Spleen (tissue), 11 donors: ENCODE results near the gene MED29. TPM values are rescaled to one million over a fixed set of nuclear protein-coding genes. Genes with fewer than 3 reads are reported as not detected.

Source experiments
- DNase-seq: peaks from one replicate; pipeline ENCODE4 v3.0.0-alpha.2; 2020
- H3K27ac ChIP-seq, 8 donors: fragments of 200-600 bp; sonication (generic) in 7 of 8; 1 replicate in 4 of 8; 2 replicates in 4 of 8; pipeline versions ENCODE4 v1.5.0 to v1.8.0; 2016 to 2021; ENCODE audit warnings: inconsistent platforms in 4 of 8, mild to moderate bottlenecking in 4 of 8, moderate library complexity in 1 of 8
- H3K27me3 ChIP-seq, 7 donors: fragments of 200-600 bp; sonication (generic) in 6 of 7; replicated peaks in 1 of 7; 1 replicate in 4 of 7; 2 replicates in 3 of 7; pipeline versions ENCODE4 v1.5.0 to v1.8.0; 2016 to 2021; ENCODE audit warnings: inconsistent platforms in 3 of 7, mild to moderate bottlenecking in 1 of 7
- H3K36me3 ChIP-seq, 6 donors: fragments of 200-600 bp; sonication (generic) in 5 of 6; 1 replicate in 4 of 6; 2 replicates in 2 of 6; pipeline versions ENCODE4 v1.5.0 to v1.8.0; 2016 to 2021; ENCODE audit warnings: inconsistent platforms in 2 of 6
- H3K4me1 ChIP-seq, 6 donors: fragments of 200-600 bp; sonication (generic) in 5 of 6; 1 replicate in 3 of 6; 2 replicates in 3 of 6; pipeline versions ENCODE4 v1.5.0 to v1.8.0; 2016 to 2021; ENCODE audit warnings: inconsistent platforms in 3 of 6
- H3K4me3 ChIP-seq, 8 donors: fragments of 200-600 bp; sonication (generic) in 7 of 8; 1 replicate in 4 of 8; 2 replicates in 4 of 8; pipeline versions ENCODE4 v1.5.0 to v1.8.0; 2016 to 2021; ENCODE audit warnings: inconsistent platforms in 4 of 8, mild to moderate bottlenecking in 4 of 8, moderate library complexity in 2 of 8
- H3K9me3 ChIP-seq, 8 donors: fragments of 200-600 bp; sonication (generic) in 7 of 8; 1 replicate in 4 of 8; 2 replicates in 4 of 8; pipeline versions ENCODE4 v1.5.0 to v1.8.0; 2016 to 2021; ENCODE audit warnings: inconsistent platforms in 4 of 8
- POLR2A ChIP-seq, 3 donors: fragments of 450-650 bp; IDR thresholded peaks; one replicate each; pipeline ENCODE4 v1.5.1; 2017; ENCODE audit warnings: antibody characterized with exemption in 3 of 3, mild to moderate bottlenecking in 1 of 3
- POLR2AphosphoS5 ChIP-seq, 3 donors: sonication (generic); formaldehyde crosslinking; IDR thresholded peaks; one replicate each; pipeline ENCODE4 v1.5.1; 2017; ENCODE audit warnings: antibody characterized with exemption in 3 of 3
- WGBS, 5 donors: extraction: QIAGEN DNeasy Blood & Tissue Kit in 3 of 5; methylation state at CpG; one replicate each; pipeline versions ENCODE4 v1.1.5 to v1.1.7; 2013 to 2018; 5-methylcytosine and 5-hydroxymethylcytosine counted together
- intact Hi-C: fragments of 100-400 bp; cut with DNase I; formaldehyde crosslinking; loops from one replicate; pipeline ENCODE4 v1.15.0; 2023; ENCODE audit warnings: low total_unique reads
- polyA plus RNA-seq, 3 donors: library from polyadenylated mRNA; stranded (reverse); fragments of 200-250 nt; gene quantifications; one replicate each; pipeline ENCODE4 v1.2.1, GENCODE V29; 2013
- total RNA-seq, 7 donors: library from RNA; depleted of rRNA in 3 of 7; stranded (reverse); fragments of >200 nt in 3 of 7; fragmentation: NEBNext Ultra II Directional in 4 of 7; extraction: Animal tissue kit (Norgen Biotek cat#: 25700) in 4 of 7; gene quantifications; one replicate each; pipeline versions ENCODE4 v1.1.0 to v1.2.1, GENCODE V29; 2016 to 2021
- TF ChIP-seq, protein P1 (sequence below), 11 experiments: fragments of 200-600 bp in 7 of 11; fragments of 450-650 bp in 4 of 11; sonication (generic) in 4 of 11; IDR thresholded peaks in 8 of 11; conservative IDR thresholded peaks in 3 of 11; 1 replicate in 7 of 11; 2 replicates in 4 of 11; pipeline versions ENCODE4 v1.4.0 to v1.8.0; 2016 to 2021; ENCODE audit warnings: antibody characterized with exemption in 11 of 11, inconsistent platforms in 4 of 11, mild to moderate bottlenecking in 1 of 11
- donor health status: healthy with polysubstance abuse.
- donor health status: DM: no; HTN: no; CAD: no; lungs with moderate emphysema.
- donor health status: DM: no; HTN: no; CAD: no.
- donor health status: Bipolar disorder and iron deficiency.
- donor health status: healthy.
- donor health status: DM: no; HTN: no; CAD: no.
- donor health status: DM: yes; HTN: yes; CAD: no.

Gene MED29
- total and polyA plus RNA-seq, 10 donors = 15.5 to 45.7 (median 30.4) TPM

DNA sequence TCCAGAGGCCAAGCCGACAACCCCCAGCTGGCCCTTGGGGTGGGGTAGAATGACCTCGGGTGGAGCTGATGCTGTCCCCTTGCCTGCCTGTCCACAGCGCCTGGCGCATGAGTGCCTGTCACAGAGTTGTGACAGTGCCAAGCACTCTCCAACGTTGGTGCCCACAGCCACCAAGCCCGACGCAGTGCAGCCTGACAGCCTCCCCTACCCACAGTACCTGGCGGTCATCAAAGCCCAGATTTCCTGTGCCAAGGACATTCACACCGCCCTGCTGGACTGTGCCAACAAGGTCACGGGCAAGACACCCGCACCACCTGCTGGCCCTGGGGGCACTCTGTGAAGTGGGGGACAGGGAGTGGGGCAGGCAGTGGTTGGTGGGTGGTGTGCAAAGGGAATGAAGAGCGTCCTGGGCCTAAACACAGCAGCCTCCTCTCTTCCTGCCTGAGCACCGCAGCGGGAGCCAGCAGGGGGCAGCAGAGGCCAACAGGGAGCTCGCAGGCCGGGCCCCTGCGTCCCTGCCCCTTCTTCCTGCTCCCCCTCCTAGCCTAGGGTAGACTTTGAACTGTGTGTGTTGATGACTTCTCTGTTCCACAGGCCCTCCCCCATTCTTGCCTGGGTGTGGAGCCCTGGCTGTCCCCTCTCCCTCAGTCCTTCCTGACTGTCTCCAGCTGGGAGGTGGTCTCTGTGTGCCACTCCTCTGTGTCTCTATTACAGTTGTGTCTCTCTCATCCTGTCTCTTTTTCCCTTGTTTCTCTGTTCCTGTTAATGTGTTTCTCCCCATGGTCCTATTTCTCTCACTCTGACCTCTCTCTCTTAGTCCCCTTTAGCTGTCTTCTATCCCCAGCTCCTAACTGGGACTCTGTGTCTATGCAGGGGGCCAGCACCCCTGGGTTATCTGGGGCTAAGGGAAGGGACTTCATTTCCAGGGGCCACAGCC is 6.5 kb downstream of the MED29 start:
- DNase-seq = peak; percentile 98
- Histone ChIP-seq H3K27ac (peak overlapping the region; percentile 83 to 100 (median 98)), H3K27me3 (no peaks in the 10 kb centered on the region), H3K9me3 (no peaks in the 10 kb centered on the region), H3K36me3 (peaks cover 0 to 56% (median 35%) of the 10 kb centered on the region in 6 donors), H3K4me1 (peaks cover 45 to 85% (median 67%) of the 10 kb centered on the region in 6 donors), H3K4me3 (peak overlapping the region in 4 of 8 donors; percentile 1 to 62 (median 14))
- TF ChIP-seq, protein P1, sequence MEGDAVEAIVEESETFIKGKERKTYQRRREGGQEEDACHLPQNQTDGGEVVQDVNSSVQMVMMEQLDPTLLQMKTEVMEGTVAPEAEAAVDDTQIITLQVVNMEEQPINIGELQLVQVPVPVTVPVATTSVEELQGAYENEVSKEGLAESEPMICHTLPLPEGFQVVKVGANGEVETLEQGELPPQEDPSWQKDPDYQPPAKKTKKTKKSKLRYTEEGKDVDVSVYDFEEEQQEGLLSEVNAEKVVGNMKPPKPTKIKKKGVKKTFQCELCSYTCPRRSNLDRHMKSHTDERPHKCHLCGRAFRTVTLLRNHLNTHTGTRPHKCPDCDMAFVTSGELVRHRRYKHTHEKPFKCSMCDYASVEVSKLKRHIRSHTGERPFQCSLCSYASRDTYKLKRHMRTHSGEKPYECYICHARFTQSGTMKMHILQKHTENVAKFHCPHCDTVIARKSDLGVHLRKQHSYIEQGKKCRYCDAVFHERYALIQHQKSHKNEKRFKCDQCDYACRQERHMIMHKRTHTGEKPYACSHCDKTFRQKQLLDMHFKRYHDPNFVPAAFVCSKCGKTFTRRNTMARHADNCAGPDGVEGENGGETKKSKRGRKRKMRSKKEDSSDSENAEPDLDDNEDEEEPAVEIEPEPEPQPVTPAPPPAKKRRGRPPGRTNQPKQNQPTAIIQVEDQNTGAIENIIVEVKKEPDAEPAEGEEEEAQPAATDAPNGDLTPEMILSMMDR (IDR thresholded peaks at IDR 0.05 in 8 of 11, conservative IDR thresholded peaks at IDR 0.05 in 3 of 11) = peak; percentile 98 to 99 (median 99)
- TF ChIP-seq POLR2AphosphoS5 (IDR thresholded peaks at IDR 0.05) (peak; percentile 86 to 94 (median 89)), POLR2A (IDR thresholded peaks at IDR 0.05) (peak in 1 of 3 donors; percentile 15)
- intact Hi-C loops = no loop called here
- 19 to 39% (median 27%) methylated on average over 13 to 17 of the region's 17 CpGs for WGBS, 5 donors

DNA sequence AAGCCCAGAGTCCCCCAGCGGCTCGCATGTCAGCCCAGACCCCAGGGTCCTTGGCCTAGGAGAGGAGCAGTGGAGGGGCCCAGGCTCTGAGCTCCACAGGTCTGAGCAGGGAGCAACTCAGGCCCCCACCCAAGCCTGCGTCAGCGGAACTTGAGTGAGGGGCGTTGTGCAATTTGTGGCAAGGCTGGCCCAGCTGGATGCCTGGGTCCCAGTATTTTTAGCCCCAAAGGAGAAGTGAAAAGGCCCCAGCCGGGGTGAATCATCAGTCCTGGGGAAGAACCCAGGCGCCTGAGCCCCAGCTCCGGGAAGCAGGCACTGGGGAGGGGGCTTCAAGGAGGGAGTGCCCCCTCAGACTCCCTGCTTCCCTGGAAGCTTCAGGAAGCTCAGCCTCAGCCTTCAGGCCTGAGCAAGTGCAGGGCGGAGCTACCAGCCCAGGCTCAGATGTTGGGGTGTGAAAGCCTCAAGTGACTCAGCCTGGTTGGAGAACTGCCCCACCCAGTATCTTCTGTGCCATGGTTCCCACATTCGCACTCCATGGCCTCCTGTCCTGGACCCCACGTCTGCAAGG is 7.2 kb downstream of the MED29 start:
- Histone ChIP-seq H3K9me3 (no peaks in the 10 kb centered on the region), H3K27me3 (no peaks in the 10 kb centered on the region), H3K4me1 (peaks cover 45 to 85% (median 71%) of the 10 kb centered on the region in 6 donors), H3K4me3 (peak overlapping the region in 4 of 8 donors; percentile 1 to 62 (median 14)), H3K27ac (peak overlapping the region; percentile 83 to 100 (median 98)), H3K36me3 (peaks cover 0 to 48% (median 29%) of the 10 kb centered on the region in 6 donors)
- intact Hi-C loops = no loop called here
- DNase-seq = peak; percentile 95
- TF ChIP-seq, protein P1 (IDR thresholded peaks at IDR 0.05 in 8 of 11, conservative IDR thresholded peaks at IDR 0.05 in 3 of 11) = peak in 1 of 11 experiments; percentile 5
- TF ChIP-seq POLR2A (IDR thresholded peaks at IDR 0.05) = no peak
- peak; percentile 69 to 87 (median 84) for TF ChIP-seq POLR2AphosphoS5 (IDR thresholded peaks at IDR 0.05)
- 31 to 56% (median 48%) methylated on average over 8 to 11 of the region's 11 CpGs for WGBS, 5 donors

DNA sequence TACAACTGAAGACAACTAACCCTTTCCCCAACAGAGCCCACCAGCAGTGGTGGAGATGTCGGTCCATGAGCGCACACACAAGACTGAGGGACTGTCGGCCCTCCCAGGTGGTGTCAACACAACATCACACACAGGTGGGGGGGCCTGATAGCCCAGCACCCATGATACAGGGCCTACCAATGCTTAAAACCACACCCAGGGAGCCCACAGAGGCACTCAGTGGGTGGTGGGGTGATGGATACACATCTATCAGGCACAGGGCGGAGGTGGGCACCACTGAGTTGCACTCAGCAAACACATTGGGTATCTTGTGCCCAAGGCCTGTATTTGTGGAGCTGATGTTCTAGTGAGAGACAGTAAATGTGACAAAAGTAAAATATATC is 8.5 kb downstream of the MED29 start:
- intact Hi-C loops = no loop called here
- H3K36me3 ChIP-seq = peaks cover 0 to 36% (median 17%) of the 10 kb centered on the region in 6 donors
- no peak for DNase-seq
- H3K27ac ChIP-seq = peak overlapping the region; percentile 83 to 100 (median 98)
- TF ChIP-seq, protein P1 (IDR thresholded peaks at IDR 0.05 in 8 of 11, conservative IDR thresholded peaks at IDR 0.05 in 3 of 11) = no peak
- TF ChIP-seq POLR2AphosphoS5 (IDR thresholded peaks at IDR 0.05) = peak in 1 of 3 donors; percentile 13
- no peaks in the 10 kb centered on the region for H3K9me3 ChIP-seq
- peak overlapping the region in 1 of 8 donors; percentile 15 for H3K4me3 ChIP-seq
- H3K27me3 ChIP-seq = no peaks in the 10 kb centered on the region
- peaks cover 51 to 87% (median 78%) of the 10 kb centered on the region in 6 donors for H3K4me1 ChIP-seq
- WGBS, 5 donors = 93 to 98% (median 97%) methylated on average over 4 of the region's 4 CpGs
